CD4-positive, alpha-beta T cell (primary cell): ENCODE measurements around the gene ITPR3. TPM values are rescaled to one million over a fixed set of nuclear protein-coding genes. Genes with fewer than 3 reads are reported as not detected.

Source experiments
- ATAC-seq: fragments of 200-7000 bp; cut with Tn5 transposase; one replicate; pipeline ENCODE4 v1.10.0; 2022; ENCODE audit warnings: mild to moderate bottlenecking; ENCODE audit not compliant: poor library complexity
- CTCF ChIA-PET: fragments of 350-600 bp; sonication (Branson Sonifier 250); formaldehyde crosslinking; loops from one replicate; lab custom pipeline; 2021; ENCODE audit warnings: antibody characterized with exemption, inconsistent platforms; lab: Charles Lee
- POLR2A ChIA-PET: fragments of 350-600 bp; sonication (Branson Sonifier 250); formaldehyde crosslinking; loops from one replicate; lab custom pipeline; 2021; ENCODE audit warnings: antibody characterized with exemption, inconsistent platforms; lab: Charles Lee
- DNase-seq, 14 experiments: peaks; one replicate each; pipeline ENCODE4 v3.0.0-alpha.2; 2013 to 2020; ENCODE audit warnings: mixed read lengths in 2 of 14
- H3K27ac ChIP-seq, 2 donors: one replicate each; pipeline versions ENCODE4 v1.5.1 to v1.7.0; 2013; ENCODE audit warnings: low read length in 2 of 2, low read depth in 1 of 2, mild to moderate bottlenecking in 1 of 2
- H3K27me3 ChIP-seq, 2 experiments: 1 replicate in 1 of 2; 2 replicates in 1 of 2; pipeline versions ENCODE4 v1.6.1 to v1.7.0; 2013; ENCODE audit warnings: low read length in 2 of 2, control low read depth in 1 of 2, mild to moderate bottlenecking in 1 of 2, moderate library complexity in 1 of 2; ENCODE audit not compliant: insufficient read depth in 2 of 2, control insufficient read depth in 1 of 2
- H3K36me3 ChIP-seq: one replicate; pipeline ENCODE4 v1.6.1; 2013; ENCODE audit warnings: low read length, control low read depth; ENCODE audit not compliant: insufficient read depth
- H3K4me1 ChIP-seq: one replicate; pipeline ENCODE4 v1.6.1; 2013; ENCODE audit warnings: low read length, control low read depth; ENCODE audit not compliant: insufficient read depth
- H3K4me3 ChIP-seq: one replicate; pipeline ENCODE4 v1.5.1; 2013; ENCODE audit warnings: mild to moderate bottlenecking, low read length, moderate library complexity
- H3K9me3 ChIP-seq, 2 experiments: 1 replicate in 1 of 2; 2 replicates in 1 of 2; pipeline versions ENCODE4 v1.6.1 to v1.7.0; 2013; ENCODE audit warnings: low read length in 2 of 2, mild to moderate bottlenecking in 2 of 2, control low read depth in 1 of 2, moderate library complexity in 1 of 2; ENCODE audit not compliant: control insufficient read depth in 1 of 2, insufficient read depth in 1 of 2
- H3K27ac Mint-ChIP-seq: one replicate; pipeline ENCODE4 v1.8.0; 2020; ENCODE audit warnings: mixed read lengths
- H3K27me3 Mint-ChIP-seq: one replicate; pipeline ENCODE4 v1.8.0; 2021; ENCODE audit warnings: mixed read lengths
- H3K36me3 Mint-ChIP-seq: one replicate; pipeline ENCODE4 v1.8.0; 2021; ENCODE audit warnings: low read depth, mixed read lengths
- H3K4me1 Mint-ChIP-seq: one replicate; pipeline ENCODE4 v1.8.0; 2021; ENCODE audit warnings: low read depth, mixed read lengths
- H3K4me3 Mint-ChIP-seq: one replicate; pipeline ENCODE4 v1.8.0; 2020; ENCODE audit warnings: mild to moderate bottlenecking, mixed read lengths
- H3K9me3 Mint-ChIP-seq: one replicate; pipeline ENCODE4 v1.8.0; 2020; ENCODE audit warnings: mixed read lengths
- CTCF ChIP-seq: fragments of 200-600 bp; IDR thresholded peaks from one replicate; pipeline ENCODE4 v1.8.0; 2022; ENCODE audit warnings: antibody characterized with exemption, mild to moderate bottlenecking
- intact Hi-C, 2 experiments: fragments of 100-400 bp; cut with DNase I in 1 of 2; cut with micrococcal nuclease in 1 of 2; formaldehyde crosslinking; loops; one replicate each; pipeline versions ENCODE4 v1.15.1 to v1.9.0; 2023 to 2025; cut with DNase I, micrococcal nuclease
- total RNA-seq, 174 experiments: library from RNA in 2 of 174; stranded (reverse) in 2 of 174; gene quantifications; one replicate each; pipeline ENCODE4 v1.2.3 and lab custom pipeline; 2021 to 2026

The ITPR3 gene
- total RNA-seq, 2 experiments from 2014 or later = 44.5 to 45.5 TPM

- no peaks in the 10 kb centered on the region for H3K4me1 ChIP-seq
- Mint-ChIP-seq H3K9me3 (no peaks in the 10 kb centered on the region), H3K27ac (no peak overlapping the region), H3K27me3 (peaks cover 8% of the 10 kb centered on the region), H3K36me3 (no peaks in the 10 kb centered on the region), H3K4me1 (no peaks in the 10 kb centered on the region), H3K4me3 (no peak overlapping the region)
- no peak for ATAC-seq
- CTCF ChIA-PET = no interaction called here
- no peaks in the 10 kb centered on the region for H3K36me3 ChIP-seq
- peaks cover 2 to 4% of the 10 kb centered on the region in 2 experiments for H3K27me3 ChIP-seq
- H3K9me3 ChIP-seq = no peaks in the 10 kb centered on the region
- DNase-seq = no peak
- intact Hi-C loops = loop anchor here in 1 of 2 experiments (10.0 kb wide), 1 partner anchor 1306 kb away; no protein-coding TSS in a partner anchor
- H3K4me3 ChIP-seq = no peak overlapping the region
- H3K27ac ChIP-seq = no peak overlapping the region
- no peak for TF ChIP-seq CTCF
- POLR2A ChIA-PET = no interaction called here
Observed at GRCh38 chr6:33738879-33739278, 117.8 kb downstream of the ITPR3 start.

- Histone ChIP-seq H3K36me3 (no peaks in the 10 kb centered on the region), H3K9me3 (no peaks in the 10 kb centered on the region), H3K4me1 (peaks cover 4% of the 10 kb centered on the region), H3K27me3 (peaks cover 2 to 4% of the 10 kb centered on the region in 2 experiments), H3K4me3 (no peak overlapping the region), H3K27ac (no peak overlapping the region)
- Mint-ChIP-seq H3K4me3 (no peak overlapping the region), H3K9me3 (no peaks in the 10 kb centered on the region), H3K4me1 (peaks cover 5% of the 10 kb centered on the region), H3K27ac (no peak overlapping the region), H3K36me3 (no peaks in the 10 kb centered on the region), H3K27me3 (peaks cover 12% of the 10 kb centered on the region)
- ChIA-PET POLR2A (no interaction called here), CTCF (no interaction called here)
- intact Hi-C loops = loop anchor here in 1 of 2 experiments (10.0 kb wide), 1 partner anchor 1305 kb away; no protein-coding TSS in a partner anchor
- no peak for TF ChIP-seq CTCF
- ATAC-seq (no peak), DNase-seq (no peak)
Observed at GRCh38 chr6:33739571-33739970, 118.4 kb downstream of the ITPR3 start.

- Mint-ChIP-seq H3K27me3 (peaks cover 12% of the 10 kb centered on the region), H3K27ac (no peak overlapping the region), H3K36me3 (no peaks in the 10 kb centered on the region), H3K9me3 (no peaks in the 10 kb centered on the region), H3K4me1 (peaks cover 5% of the 10 kb centered on the region), H3K4me3 (no peak overlapping the region)
- DNase-seq = no peak
- ChIA-PET POLR2A (no interaction called here), CTCF (no interaction called here)
- TF ChIP-seq CTCF = no peak
- no peak for ATAC-seq
- Histone ChIP-seq H3K4me3 (no peak overlapping the region), H3K27ac (no peak overlapping the region), H3K36me3 (no peaks in the 10 kb centered on the region), H3K4me1 (peaks cover 5% of the 10 kb centered on the region), H3K27me3 (peaks cover 2 to 4% of the 10 kb centered on the region in 2 experiments), H3K9me3 (no peaks in the 10 kb centered on the region)
- intact Hi-C loops = loop anchor here in 1 of 2 experiments (2.0 kb wide), 1 partner anchor 151 kb away; no protein-coding TSS in a partner anchor
Observed at GRCh38 chr6:33740204-33740608, 119.1 kb downstream of the ITPR3 start.
